K562 (cell line): Measurements from ENCODE around the gene ADCYAP1. TPM values are rescaled to one million over a fixed set of nuclear protein-coding genes. Genes with fewer than 3 reads are reported as not detected.

Experiments
- ATAC-seq: fragments of 200-7000 bp; cut with Tn5 transposase; 3 replicates; pipeline ENCODE4 v1.9.1; 2020; ENCODE audit warnings: moderate library complexity
- BruUV-seq: library from RNA; stranded (reverse); fragments of 400-500 nt; replicated peaks from 2 replicates; lab custom pipeline; 2021; lab: Mats Ljungman, UMichigan
- CTCF ChIA-PET: fragments of 300-600 bp; formaldehyde crosslinking; extraction: SDS; loops from one replicate; lab custom pipeline; 2021; ENCODE audit warnings: low intra/inter-chr PET ratio; lab: Yijun Ruan, JAX
- POLR2A ChIA-PET: fragments of 300-600, 350-650 bp; sonication (Branson Sonifier 250); formaldehyde crosslinking; extraction: SDS; loops from one replicate; lab custom pipeline; 2021; ENCODE audit warnings: antibody characterized with exemption, inconsistent platforms; lab: Yijun Ruan, JAX
- DNase-seq, 4 experiments: peaks; one replicate each; pipeline versions ENCODE4 v3.0.0 to v3.0.0-alpha.2; 2011 to 2018; ENCODE audit warnings: low spot score in 3 of 4, mixed read lengths in 3 of 4; ENCODE audit errors: extremely low read depth in 1 of 4
- FAIRE-seq: peaks from 2 replicates; lab custom pipeline; 2011; peaks lifted over from hg19 to GRCh38; lab: Jason Lieb, UNC
- H2AFZ ChIP-seq: 2 replicates; pipeline ENCODE4 v1.6.0; 2011; ENCODE audit warnings: low read depth, low read length, control low read depth, inconsistent platforms
- H3K27ac ChIP-seq: fragments of 200-600 bp; 3 replicates; pipeline ENCODE4 v1.8.0; 2011; ENCODE audit warnings: low read depth, mild to moderate bottlenecking, control low read depth, inconsistent platforms, low read length, moderate library complexity, mixed read lengths; ENCODE audit errors: extremely low read depth
- H3K27me3 ChIP-seq, 2 experiments: fragments of 300-600 bp in 1 of 2; 2 replicates in 1 of 2; 3 replicates in 1 of 2; pipeline versions ENCODE4 v1.6.0 to v1.8.0; 2011; ENCODE audit warnings: inconsistent platforms in 2 of 2, low read length in 2 of 2, mild to moderate bottlenecking in 1 of 2, mixed read lengths in 1 of 2, moderate library complexity in 1 of 2; ENCODE audit not compliant: control insufficient read depth in 2 of 2, insufficient read depth in 2 of 2
- H3K36me3 ChIP-seq: fragments of 300-600 bp; 3 replicates; pipeline ENCODE4 v1.8.0; 2011; ENCODE audit warnings: mild to moderate bottlenecking, low read length, inconsistent platforms; ENCODE audit not compliant: control insufficient read depth, insufficient read depth
- H3K4me1 ChIP-seq, 2 experiments: fragments of 200-600 bp in 1 of 2; replicated peaks in 1 of 2; 2 replicates in 1 of 2; 3 replicates in 1 of 2; pipeline versions ENCODE4 v1.5.1 to v1.8.0; 2011; ENCODE audit warnings: inconsistent platforms in 2 of 2, low read length in 2 of 2, mild to moderate bottlenecking in 1 of 2, mixed read lengths in 1 of 2, moderate library complexity in 1 of 2; ENCODE audit not compliant: control insufficient read depth in 2 of 2, insufficient read depth in 2 of 2
- H3K4me2 ChIP-seq: 2 replicates; pipeline ENCODE4 v1.6.1; 2011; ENCODE audit warnings: low read length, control low read depth, inconsistent platforms, mixed read lengths; ENCODE audit not compliant: insufficient read depth
- H3K4me3 ChIP-seq: fragments of 200-600 bp; sonication (generic), shearing (Covaris generic); 2 replicates; pipeline ENCODE4 v1.5.1; 2016; ENCODE audit warnings: control low read depth, inconsistent platforms
- H3K79me2 ChIP-seq: fragments of 200-600 bp; 3 replicates; pipeline ENCODE4 v1.8.0; 2011; ENCODE audit warnings: low read length, inconsistent platforms; ENCODE audit not compliant: control insufficient read depth, insufficient read depth
- H3K9ac ChIP-seq, 2 experiments: 2 replicates each; pipeline versions ENCODE4 v1.6.0 to v1.6.1; 2011; ENCODE audit warnings: low read depth in 2 of 2, low read length in 2 of 2, control low read depth in 1 of 2, inconsistent platforms in 1 of 2, mild to moderate bottlenecking in 1 of 2, mixed read lengths in 1 of 2; ENCODE audit not compliant: insufficient read depth in 1 of 2
- H3K9me1 ChIP-seq: one replicate; pipeline ENCODE4 v1.6.0; 2011; ENCODE audit warnings: inconsistent platforms, mild to moderate bottlenecking, low read length, moderate library complexity; ENCODE audit not compliant: control insufficient read depth, insufficient read depth
- H3K9me3 ChIP-seq: replicated peaks from 2 replicates; pipeline ENCODE4 v1.5.1; 2011; ENCODE audit warnings: low read depth, low read length, inconsistent platforms; ENCODE audit not compliant: control insufficient read depth, insufficient read depth
- H4K20me1 ChIP-seq: replicated peaks from 2 replicates; pipeline ENCODE4 v1.6.1; 2011; ENCODE audit warnings: low read length, inconsistent platforms, mixed read lengths; ENCODE audit not compliant: control insufficient read depth, insufficient read depth
- DNMT1 ChIP-seq: fragments of 450-650 bp; IDR thresholded peaks from 2 replicates; pipeline ENCODE4 v1.6.1; 2016; ENCODE audit warnings: antibody characterized with exemption, mild to moderate bottlenecking
- MEIS2 ChIP-seq: fragments of 450-650 bp; IDR thresholded peaks from 2 replicates; pipeline ENCODE4 v1.6.1; 2014; ENCODE audit warnings: mild to moderate bottlenecking; ENCODE audit not compliant: partially characterized antibody
- PBX2 ChIP-seq, 2 experiments: IDR thresholded peaks in 1 of 2; conservative IDR thresholded peaks in 1 of 2; 2 replicates each; pipeline ENCODE4 v1.6.1; 2016; ENCODE audit warnings: low read depth in 2 of 2, mild to moderate bottlenecking in 1 of 2, missing compliant biosample characterization in 1 of 2, missing genetic modification characterization in 1 of 2, moderate library complexity in 1 of 2
- ZNF174 ChIP-seq: fragments of 250-450 bp; sonication (Bioruptor Pico); IDR thresholded peaks from 2 replicates; pipeline ENCODE4 v1.4.0; 2020; ENCODE audit warnings: mild to moderate bottlenecking
- ZNF23 ChIP-seq: fragments of 250-450 bp; sonication (Bioruptor Pico); IDR thresholded peaks from 2 replicates; pipeline ENCODE4 v1.4.0; 2020; ENCODE audit warnings: mild to moderate bottlenecking
- WGBS: fragments of 100-300 bp; shearing (Covaris generic); methylation state at CpG from one replicate; pipeline ENCODE4 v1.1.6; 2016; ENCODE audit warnings: low coverage, mixed read lengths; ENCODE audit not compliant: insufficient coverage; ENCODE audit errors: missing lambda C conversion rate; 5-methylcytosine and 5-hydroxymethylcytosine counted together
- in situ Hi-C: fragments of 300-500 bp; cut with MboI; formaldehyde crosslinking; loops from 4 replicates; pipeline ENCODE4 v1.15.0; 2018; ENCODE audit warnings: inconsistent platforms, mixed read lengths
- intact Hi-C: fragments of 100-400 bp; cut with micrococcal nuclease; formaldehyde crosslinking; loops from 2 replicates; pipeline ENCODE4 v1.14.2; 2022
- polyA plus RNA-seq, 8 experiments: library from polyadenylated mRNA; depleted of rRNA in 4 of 8; stranded (reverse) in 5 of 8; unstranded in 3 of 8; fragments of >200 nt; fragmentation: Nextera tagmentation in 2 of 8; fragmentation: Illumina TruSeq in 1 of 8; extraction: Ambion mirVana in 2 of 8; extraction: Trizol in 1 of 8; gene quantifications; 2 replicates each; pipeline versions ENCODE4 v1.2.1 to v1.2.3, GENCODE V29; 2011 to 2014; ENCODE audit warnings: inconsistent platforms in 1 of 8, missing spikeins in 1 of 8
- total RNA-seq, 7 experiments: library from RNA; depleted of rRNA in 6 of 7; stranded (reverse); fragments of >200 nt in 6 of 7; fragmentation: Illumina TruSeq in 2 of 7; extraction: Trizol in 2 of 7; gene quantifications; 2 replicates each; pipeline versions ENCODE4 v1.2.1 to v1.2.3, GENCODE V29; 2011 to 2021; ENCODE audit warnings: low replicate concordance in 1 of 7

Gene ADCYAP1
- total and polyA plus RNA-seq, 9 of the 15 experiments (the other 6 are each of a cell fraction or from before 2014, with no cell fraction given): 0.03 TPM; not detected in 8

- ChIA-PET POLR2A (no interaction called here), CTCF (no interaction called here)
- Histone ChIP-seq H3K9me3 (no peaks in the 10 kb centered on the region), H3K27me3 (no peaks in the 10 kb centered on the region; a peak in 1 of 5 replicates), H3K27ac (no peak overlapping the region), H2AFZ (no peak overlapping the region), H3K36me3 (no peaks in the 10 kb centered on the region), H3K4me1 (no peaks in the 10 kb centered on the region), H3K4me2 (no peak overlapping the region), H3K9ac (no peak overlapping the region), H3K79me2 (no peaks in the 10 kb centered on the region), H4K20me1 (no peaks in the 10 kb centered on the region), H3K4me3 (no peak overlapping the region), H3K9me1 (no peaks in the 10 kb centered on the region)
- DNase-seq: no peak
- no peak for FAIRE-seq
- no peak for TF ChIP-seq ZNF23 (CRISPR knock-in tag)
- no TSS peak for BruUV-seq
- in situ Hi-C loops (no loop called here), intact Hi-C loops (no loop called here)
- 0% methylated on average over 1 of the region's 1 CpG for WGBS
- no peak for ATAC-seq
These were observed 18.6 kb upstream of the ADCYAP1 start for GRCh38 chr18:886076-886475.

- ATAC-seq: no peak
- H3K79me2 ChIP-seq: no peaks in the 10 kb centered on the region
- H2AFZ ChIP-seq: no peak overlapping the region
- no peak overlapping the region for H3K4me3 ChIP-seq
- ChIA-PET POLR2A (interaction anchor here (0.7 kb wide), 1 partner anchor 9 kb away, joined by 3 read pairs; no protein-coding TSS in a partner anchor), CTCF (no interaction called here)
- no peaks in the 10 kb centered on the region for H3K36me3 ChIP-seq
- DNase-seq: no peak
- TF ChIP-seq PBX2 (CRISPR knock-in tag; IDR thresholded peaks at IDR 0.05; ENCODE audit: low read depth): no peak
- peak; percentile 62 for TF ChIP-seq PBX2 (tag; conservative IDR thresholded peaks at IDR 0.05; ENCODE audit: low read depth)
- no peak for TF ChIP-seq DNMT1
- no peak for TF ChIP-seq ZNF174 (CRISPR knock-in tag)
- TF ChIP-seq MEIS2: peak; percentile 46
- H3K4me1 ChIP-seq: no peaks in the 10 kb centered on the region
- WGBS: 0% methylated on average over 2 of the region's 2 CpGs
- peaks cover 0 to 3% of the 10 kb centered on the region in 2 experiments; a peak in 2 of 5 replicates for H3K27me3 ChIP-seq
- H3K9ac ChIP-seq: no peak overlapping the region
- BruUV-seq: no TSS peak
- no peaks in the 10 kb centered on the region for H4K20me1 ChIP-seq
- H3K4me2 ChIP-seq: no peak overlapping the region
- in situ Hi-C loops: no loop called here
- no peak for FAIRE-seq
- no peaks in the 10 kb centered on the region for H3K9me3 ChIP-seq
- intact Hi-C loops: no loop called here
- no peak overlapping the region for H3K27ac ChIP-seq
- H3K9me1 ChIP-seq: no peaks in the 10 kb centered on the region
These were observed 17.0 kb upstream of the ADCYAP1 start for GRCh38 chr18:887716-888115.
